GM12878 (cell line): ENCODE data around the gene LGMN.

Source experiments
- CTCF ChIP-seq, 3 experiments: IDR thresholded peaks in 2 of 3; conservative IDR thresholded peaks in 1 of 3; 2 replicates each; pipeline ENCODE4 v1.5.1; 2011; ENCODE audit warnings: low read depth in 3 of 3, low read length in 3 of 3, mild to moderate bottlenecking in 3 of 3, control low read depth in 2 of 3, moderate library complexity in 2 of 3, inconsistent platforms in 1 of 3, mixed read lengths in 1 of 3; ENCODE audit not compliant: control insufficient read depth in 2 of 3, insufficient read depth in 1 of 3; ENCODE audit errors: extremely low read depth in 1 of 3
- ETV6 ChIP-seq, 2 experiments: fragments of 450-650 bp in 1 of 2; IDR thresholded peaks in 1 of 2; conservative IDR thresholded peaks in 1 of 2; 2 replicates each; pipeline ENCODE4 v1.6.1; 2014; ENCODE audit warnings: antibody characterized with exemption in 1 of 2, borderline replicate concordance in 1 of 2, low read depth in 1 of 2, mild to moderate bottlenecking in 1 of 2, moderate library complexity in 1 of 2
- EZH2 ChIP-seq: IDR thresholded peaks from 2 replicates; pipeline ENCODE4 v1.6.1; 2012; ENCODE audit warnings: low read depth, mild to moderate bottlenecking, control low read depth, inconsistent platforms, low read length, borderline replicate concordance; ENCODE audit not compliant: control insufficient read depth
- FOXM1 ChIP-seq: IDR thresholded peaks from 2 replicates; pipeline ENCODE4 v1.6.1; 2012; ENCODE audit warnings: low read depth, mild to moderate bottlenecking, inconsistent platforms, low read length, moderate library complexity
- PAX5 ChIP-seq: IDR thresholded peaks from 2 replicates; pipeline ENCODE4 v1.6.1; 2011; ENCODE audit warnings: low read depth, low read length, borderline replicate concordance
- POLR2AphosphoS5 ChIP-seq: IDR thresholded peaks from 2 replicates; pipeline ENCODE4 v1.6.1; 2011; ENCODE audit warnings: mild to moderate bottlenecking, low read length, inconsistent platforms
- RELB ChIP-seq: fragments of 450-650 bp; IDR thresholded peaks from 2 replicates; pipeline ENCODE4 v1.6.1; 2017; ENCODE audit warnings: low read depth, mild to moderate bottlenecking, moderate library complexity
- SMC3 ChIP-seq: IDR thresholded peaks from 2 replicates; pipeline ENCODE4 v1.6.1; 2011; ENCODE audit warnings: low read length, improper control_type of control experiment, borderline replicate concordance
- ZNF207 ChIP-seq: fragments of 450-650 bp; IDR thresholded peaks from 2 replicates; pipeline ENCODE4 v1.6.1; 2014; ENCODE audit warnings: antibody characterized with exemption, mild to moderate bottlenecking, borderline replicate concordance

GRCh38 chr14:92658160-92658559 lies 90.3 kb downstream of the LGMN start:
- TF ChIP-seq PAX5: no peak
- TF ChIP-seq POLR2AphosphoS5: no peak
- TF ChIP-seq EZH2: no peak
- TF ChIP-seq ZNF207: no peak
- TF ChIP-seq SMC3: no peak
- TF ChIP-seq FOXM1: no peak
- TF ChIP-seq ETV6 (conservative IDR thresholded peaks at IDR 0.05 in 1 of 2, IDR thresholded peaks at IDR 0.05 in 1 of 2; ENCODE audit: borderline replicate concordance in 1 of 2, low read depth in 1 of 2): no peak
- TF ChIP-seq CTCF (IDR thresholded peaks at IDR 0.05 in 2 of 3, conservative IDR thresholded peaks at IDR 0.05 in 1 of 3; ENCODE audit: control insufficient read depth in 2 of 3, extremely low read depth in 1 of 3, insufficient read depth in 1 of 3, low read depth in 3 of 3, low read length in 3 of 3): no peak
- TF ChIP-seq RELB: no peak
